Ectodermal cell (in vitro differentiated cells): ENCODE measurements around the gene RERG.

Experiments used
- H3K27ac ChIP-seq: 2 replicates; pipeline ENCODE4 v1.7.0; 2013; ENCODE audit warnings: mild to moderate bottlenecking, low read depth, low read length; ENCODE audit not compliant: insufficient read depth, poor library complexity, severe bottlenecking
- H3K27me3 ChIP-seq: 2 replicates; pipeline ENCODE4 v1.7.0; 2013; ENCODE audit warnings: mild to moderate bottlenecking, low read length; ENCODE audit not compliant: insufficient read depth, control insufficient read depth, poor library complexity, severe bottlenecking
- H3K36me3 ChIP-seq: one replicate; pipeline ENCODE4 v1.7.0; 2013; ENCODE audit warnings: low read length; ENCODE audit not compliant: control insufficient read depth, insufficient read depth
- H3K4me1 ChIP-seq: one replicate; pipeline ENCODE4 v1.7.0; 2013; ENCODE audit warnings: low read length; ENCODE audit not compliant: control insufficient read depth, insufficient read depth
- H3K4me3 ChIP-seq: 2 replicates; pipeline ENCODE4 v1.7.0; 2013; ENCODE audit warnings: low read depth, low read length, control low read depth; ENCODE audit not compliant: insufficient read depth
- H3K9me3 ChIP-seq: 2 replicates; pipeline ENCODE4 v1.7.0; 2013; ENCODE audit warnings: mild to moderate bottlenecking, low read length, moderate library complexity; ENCODE audit not compliant: control insufficient read depth
- WGBS, 2 experiments: methylation state at CpG; one replicate each; pipeline ENCODE4 v1.1.7; 2013; ENCODE audit warnings: missing lambda C conversion rate in 2 of 2; 5-methylcytosine and 5-hydroxymethylcytosine counted together

Gene RERG

GRCh38 chr12:15152868-15153267 is 68.3 kb downstream of the RERG start:
- no peaks in the 10 kb centered on the region for H3K4me1 ChIP-seq
- H3K4me3 ChIP-seq, result no peak overlapping the region
- H3K9me3 ChIP-seq, result no peaks in the 10 kb centered on the region
- no peaks in the 10 kb centered on the region for H3K27me3 ChIP-seq
- WGBS, 2 experiments, result 88 to 96% methylated on average over 1 to 2 of the region's 2 CpGs
- H3K36me3 ChIP-seq, result no peaks in the 10 kb centered on the region
- H3K27ac ChIP-seq, result no peak overlapping the region

GRCh38 chr12:15152456-15152855 is 68.8 kb downstream of the RERG start:
- H3K27ac ChIP-seq, result no peak overlapping the region
- no peak overlapping the region for H3K4me3 ChIP-seq
- H3K9me3 ChIP-seq, result no peaks in the 10 kb centered on the region
- H3K4me1 ChIP-seq, result no peaks in the 10 kb centered on the region
- 92 to 97% methylated on average over 1 of the region's 1 CpG for WGBS, 2 experiments
- H3K27me3 ChIP-seq, result no peaks in the 10 kb centered on the region
- no peaks in the 10 kb centered on the region for H3K36me3 ChIP-seq

- 74 to 77% methylated on average over 4 to 5 of the region's 5 CpGs for WGBS, 2 experiments
- Histone ChIP-seq H3K4me1 (no peaks in the 10 kb centered on the region), H3K36me3 (no peaks in the 10 kb centered on the region), H3K9me3 (no peaks in the 10 kb centered on the region), H3K27ac (no peak overlapping the region), H3K27me3 (no peaks in the 10 kb centered on the region), H3K4me3 (no peak overlapping the region)
Measured at GRCh38 chr12:15151161-15152091, 69.8 kb downstream of the RERG start.

GRCh38 chr12:15146585-15146984 is 74.6 kb downstream of the RERG start:
- WGBS, 2 experiments, result 64 to 74% methylated on average over 3 of the region's 3 CpGs

GRCh38 chr12:15143467-15143866 is 77.8 kb downstream of the RERG start:
- Histone ChIP-seq H3K9me3 (no peaks in the 10 kb centered on the region), H3K36me3 (no peaks in the 10 kb centered on the region), H3K4me3 (no peak overlapping the region), H3K4me1 (no peaks in the 10 kb centered on the region), H3K27me3 (no peaks in the 10 kb centered on the region), H3K27ac (no peak overlapping the region)

More at GRCh38 chr12:15146585-15146984, 74.6 kb downstream of the RERG start:
- Histone ChIP-seq H3K4me3 (no peak overlapping the region), H3K27ac (no peak overlapping the region), H3K27me3 (no peaks in the 10 kb centered on the region), H3K4me1 (no peaks in the 10 kb centered on the region), H3K36me3 (no peaks in the 10 kb centered on the region), H3K9me3 (no peaks in the 10 kb centered on the region)

- WGBS, 2 experiments, result 71 to 80% methylated on average over 2 of the region's 2 CpGs
Measured at GRCh38 chr12:15142711-15143110, 78.5 kb downstream of the RERG start.

GRCh38 chr12:15131431-15131830 is 89.8 kb downstream of the RERG start:
- 80% methylated on average over 3 of the region's 3 CpGs for WGBS, 2 experiments
- Histone ChIP-seq H3K4me1 (no peaks in the 10 kb centered on the region), H3K27me3 (no peaks in the 10 kb centered on the region), H3K9me3 (no peaks in the 10 kb centered on the region), H3K27ac (no peak overlapping the region), H3K4me3 (no peak overlapping the region), H3K36me3 (no peaks in the 10 kb centered on the region)

More at GRCh38 chr12:15142711-15143110, 78.5 kb downstream of the RERG start:
- Histone ChIP-seq H3K27ac (no peak overlapping the region), H3K27me3 (no peaks in the 10 kb centered on the region), H3K36me3 (no peaks in the 10 kb centered on the region), H3K4me3 (no peak overlapping the region), H3K9me3 (no peaks in the 10 kb centered on the region), H3K4me1 (no peaks in the 10 kb centered on the region)

GRCh38 chr12:15130541-15130940 is 90.7 kb downstream of the RERG start:
- no peaks in the 10 kb centered on the region for H3K27me3 ChIP-seq
- no peak overlapping the region for H3K4me3 ChIP-seq
- H3K9me3 ChIP-seq, result no peaks in the 10 kb centered on the region
- no peak overlapping the region for H3K27ac ChIP-seq
- H3K4me1 ChIP-seq, result no peaks in the 10 kb centered on the region
- H3K36me3 ChIP-seq, result no peaks in the 10 kb centered on the region

- Histone ChIP-seq H3K36me3 (no peaks in the 10 kb centered on the region), H3K4me1 (no peaks in the 10 kb centered on the region), H3K4me3 (no peak overlapping the region), H3K9me3 (no peaks in the 10 kb centered on the region), H3K27me3 (no peaks in the 10 kb centered on the region), H3K27ac (no peak overlapping the region)
Measured at GRCh38 chr12:15123401-15123800, 97.8 kb downstream of the RERG start.

GRCh38 chr12:15122344-15122743 is 98.9 kb downstream of the RERG start:
- H3K4me1 ChIP-seq, result no peaks in the 10 kb centered on the region
- WGBS, 2 experiments, result 92 to 96% methylated on average over 4 of the region's 4 CpGs
- no peak overlapping the region for H3K4me3 ChIP-seq
- no peak overlapping the region for H3K27ac ChIP-seq
- no peaks in the 10 kb centered on the region for H3K36me3 ChIP-seq
- H3K27me3 ChIP-seq, result no peaks in the 10 kb centered on the region
- no peaks in the 10 kb centered on the region for H3K9me3 ChIP-seq
